DOHH2 (cell line): ENCODE data around the gene ARL8A.

Source experiments
- H3F3A ChIP-seq: fragments of 200-600 bp; sonication (generic), shearing (Covaris generic); 2 replicates; pipeline ENCODE4 v1.6.0; 2016; ENCODE audit warnings: antibody characterized with exemption, mild to moderate bottlenecking; ENCODE audit not compliant: control insufficient read depth, insufficient read depth
- H3K27ac ChIP-seq: fragments of 200-600 bp; sonication (generic); 2 replicates; pipeline ENCODE4 v1.5.1; 2014; ENCODE audit warnings: low read depth, mild to moderate bottlenecking, low read length, moderate library complexity
- H3K27me3 ChIP-seq: fragments of 200-600 bp; sonication (generic); 2 replicates; pipeline ENCODE4 v1.6.1; 2014; ENCODE audit warnings: mild to moderate bottlenecking, low read length, mixed read lengths; ENCODE audit not compliant: control insufficient read depth
- H3K36me3 ChIP-seq: fragments of 200-600 bp; sonication (generic); 2 replicates; pipeline ENCODE4 v1.6.1; 2014; ENCODE audit warnings: mild to moderate bottlenecking, low read length, moderate library complexity, mixed read lengths; ENCODE audit not compliant: control insufficient read depth
- H3K4me1 ChIP-seq: fragments of 200-600 bp; sonication (generic); 2 replicates; pipeline ENCODE4 v1.6.1; 2014; ENCODE audit warnings: mild to moderate bottlenecking, low read length, mixed read lengths; ENCODE audit not compliant: control insufficient read depth
- H3K4me2 ChIP-seq: fragments of 200-600 bp; sonication (generic); 2 replicates; pipeline ENCODE4 v1.6.0; 2014; ENCODE audit warnings: mild to moderate bottlenecking, low read length, moderate library complexity
- H3K4me3 ChIP-seq: fragments of 200-600 bp; sonication (generic); 2 replicates; pipeline ENCODE4 v1.5.1; 2014; ENCODE audit warnings: mild to moderate bottlenecking, low read length, mixed read lengths
- H3K79me2 ChIP-seq: fragments of 200-600 bp; sonication (generic); 2 replicates; pipeline ENCODE4 v1.6.1; 2014; ENCODE audit warnings: mild to moderate bottlenecking, low read length, mixed read lengths; ENCODE audit not compliant: control insufficient read depth
- H3K9me2 ChIP-seq: fragments of 200-600 bp; sonication (generic); replicated peaks from 2 replicates; pipeline ENCODE4 v1.6.1; 2014; ENCODE audit warnings: mild to moderate bottlenecking, low read length, mixed read lengths; ENCODE audit not compliant: control insufficient read depth
- H3K9me3 ChIP-seq: fragments of 200-600 bp; sonication (generic); 2 replicates; pipeline ENCODE4 v1.6.1; 2014; ENCODE audit warnings: antibody characterized with exemption, low read length, mixed read lengths; ENCODE audit not compliant: control insufficient read depth, insufficient read depth
- H4K20me1 ChIP-seq: fragments of 200-600 bp; sonication (generic); 2 replicates; pipeline ENCODE4 v1.6.0; 2014; ENCODE audit warnings: low read depth, mild to moderate bottlenecking, antibody characterized with exemption, low read length, moderate library complexity; ENCODE audit not compliant: control insufficient read depth, insufficient read depth
- EZH2phosphoT487 ChIP-seq: fragments of 200-600 bp; sonication (generic); IDR thresholded peaks from 2 replicates; pipeline ENCODE4 v1.6.1; 2017; ENCODE audit warnings: borderline replicate concordance, mild to moderate bottlenecking, antibody characterized with exemption, low read length, moderate library complexity, mixed read lengths
- TF ChIP-seq, protein P1 (sequence below): fragments of 200-600 bp; sonication (generic); IDR thresholded peaks from one replicate; pipeline ENCODE4 v1.5.1; 2014; ENCODE audit warnings: antibody characterized with exemption, mild to moderate bottlenecking, low read depth, low read length; ENCODE audit not compliant: poor library complexity, severe bottlenecking

The ARL8A gene

DNA sequence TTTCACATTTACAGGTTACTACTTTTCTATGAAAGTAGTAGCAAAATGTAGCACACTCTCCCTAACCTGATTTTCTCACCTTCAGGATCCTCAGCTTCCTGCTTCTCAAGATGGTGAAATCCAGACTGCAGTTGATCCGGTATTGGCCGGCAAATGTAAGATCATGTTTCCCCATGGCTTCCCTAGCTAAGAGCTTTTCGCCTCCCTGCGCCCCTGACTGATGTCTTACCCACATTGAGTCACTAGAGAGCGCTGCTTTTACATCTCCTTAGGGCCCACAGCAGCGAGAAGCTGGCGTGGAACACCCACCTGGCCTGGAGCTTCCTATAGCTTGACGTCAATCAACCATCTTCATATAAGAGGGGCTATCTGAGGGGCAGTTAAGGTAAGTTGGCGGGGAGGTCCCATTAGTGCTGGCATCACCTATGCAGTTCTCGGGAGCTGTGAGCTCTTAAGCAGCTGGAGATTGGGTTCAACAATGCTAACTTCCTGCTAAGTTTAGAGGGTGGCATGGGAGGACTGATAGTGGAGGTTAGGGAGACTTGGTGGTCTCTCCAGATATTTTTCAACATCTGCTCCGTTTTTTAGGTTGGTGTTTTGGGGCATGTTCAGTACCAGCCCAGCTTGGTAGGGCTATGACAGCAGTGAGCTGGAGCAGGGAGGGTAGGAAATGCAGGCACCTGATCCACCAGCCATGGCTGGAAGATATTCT, 10.4 kb upstream of the ARL8A start:
- Histone ChIP-seq H3F3A (peaks cover 27% of the 10 kb centered on the region), H3K27ac (peak overlapping the region; percentile 50), H3K4me2 (peak overlapping the region; percentile 34), H3K9me3 (no peaks in the 10 kb centered on the region), H3K4me3 (peak overlapping the region; percentile 5; the same call in 1 of the 2 replicates), H3K4me1 (peaks cover 52% of the 10 kb centered on the region), H4K20me1 (peaks cover 3% of the 10 kb centered on the region; the same call in 1 of the 2 replicates), H3K36me3 (peaks cover 100% of the 10 kb centered on the region), H3K79me2 (peaks cover 25% of the 10 kb centered on the region), H3K9me2 (no peaks in the 10 kb centered on the region), H3K27me3 (no peaks in the 10 kb centered on the region)
- TF ChIP-seq, protein P1, sequence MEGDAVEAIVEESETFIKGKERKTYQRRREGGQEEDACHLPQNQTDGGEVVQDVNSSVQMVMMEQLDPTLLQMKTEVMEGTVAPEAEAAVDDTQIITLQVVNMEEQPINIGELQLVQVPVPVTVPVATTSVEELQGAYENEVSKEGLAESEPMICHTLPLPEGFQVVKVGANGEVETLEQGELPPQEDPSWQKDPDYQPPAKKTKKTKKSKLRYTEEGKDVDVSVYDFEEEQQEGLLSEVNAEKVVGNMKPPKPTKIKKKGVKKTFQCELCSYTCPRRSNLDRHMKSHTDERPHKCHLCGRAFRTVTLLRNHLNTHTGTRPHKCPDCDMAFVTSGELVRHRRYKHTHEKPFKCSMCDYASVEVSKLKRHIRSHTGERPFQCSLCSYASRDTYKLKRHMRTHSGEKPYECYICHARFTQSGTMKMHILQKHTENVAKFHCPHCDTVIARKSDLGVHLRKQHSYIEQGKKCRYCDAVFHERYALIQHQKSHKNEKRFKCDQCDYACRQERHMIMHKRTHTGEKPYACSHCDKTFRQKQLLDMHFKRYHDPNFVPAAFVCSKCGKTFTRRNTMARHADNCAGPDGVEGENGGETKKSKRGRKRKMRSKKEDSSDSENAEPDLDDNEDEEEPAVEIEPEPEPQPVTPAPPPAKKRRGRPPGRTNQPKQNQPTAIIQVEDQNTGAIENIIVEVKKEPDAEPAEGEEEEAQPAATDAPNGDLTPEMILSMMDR = peak; percentile 82
- no peak for TF ChIP-seq EZH2phosphoT487

DNA sequence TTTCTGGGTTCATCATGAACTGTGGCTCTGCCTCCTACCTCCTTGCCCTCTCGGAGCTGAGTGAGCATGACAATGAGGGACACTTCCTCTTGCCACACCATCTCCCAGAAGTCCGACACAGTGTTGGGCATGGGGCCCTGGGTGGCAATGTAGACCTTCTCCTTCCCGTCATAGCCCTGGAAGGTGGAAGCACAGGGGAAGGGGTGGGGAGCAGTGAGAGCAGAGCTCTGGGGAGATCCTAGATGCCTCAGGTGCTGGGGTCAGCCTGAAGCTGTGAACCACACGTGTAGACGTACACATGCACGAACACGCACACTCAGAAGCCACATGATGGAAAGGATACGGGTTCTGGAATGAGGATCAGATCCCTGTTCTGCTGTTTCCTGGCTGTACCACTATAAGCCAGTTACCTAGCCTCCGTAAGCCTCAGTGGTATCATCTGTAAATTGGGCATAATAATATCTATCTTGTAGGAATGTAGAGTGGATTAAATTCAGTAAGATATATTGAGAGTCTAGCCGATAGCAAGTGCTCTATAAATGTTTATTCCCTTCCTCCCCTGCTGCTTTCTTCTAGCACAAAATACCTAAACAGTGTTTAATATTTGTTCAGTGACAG, 9.7 kb upstream of the ARL8A start:
- H3K9me2 ChIP-seq = no peaks in the 10 kb centered on the region
- no peak overlapping the region for H3K4me3 ChIP-seq
- H3K27ac ChIP-seq = no peak overlapping the region
- H3K4me1 ChIP-seq = peaks cover 45% of the 10 kb centered on the region
- no peaks in the 10 kb centered on the region for H3K27me3 ChIP-seq
- peaks cover 19% of the 10 kb centered on the region for H3K79me2 ChIP-seq
- TF ChIP-seq, protein P1 = no peak
- no peak for TF ChIP-seq EZH2phosphoT487
- H3F3A ChIP-seq = peaks cover 30% of the 10 kb centered on the region
- no peak overlapping the region for H3K4me2 ChIP-seq
- peaks cover 3% of the 10 kb centered on the region; the same call in 1 of the 2 replicates for H4K20me1 ChIP-seq
- peaks cover 98% of the 10 kb centered on the region for H3K36me3 ChIP-seq
- no peaks in the 10 kb centered on the region for H3K9me3 ChIP-seq

DNA sequence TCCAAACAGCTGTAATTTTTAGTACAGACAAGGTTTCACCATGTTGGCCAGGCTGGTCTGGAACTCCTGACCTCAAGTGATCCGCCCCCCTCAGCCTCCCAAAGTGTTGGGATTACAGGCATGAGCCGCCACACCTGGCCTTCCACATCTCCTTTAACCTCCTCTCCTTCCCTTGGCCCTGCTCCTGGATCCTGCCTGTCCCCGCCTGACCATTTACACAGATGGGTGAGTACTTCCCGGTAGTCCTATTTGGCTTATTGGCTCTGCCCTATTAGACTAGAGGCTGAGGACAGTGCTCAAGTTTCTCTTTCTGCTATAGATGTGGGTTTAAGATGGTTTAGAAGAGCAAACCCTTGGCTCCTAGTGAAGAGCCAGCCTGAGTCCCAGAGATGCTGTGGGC, 8.7 kb upstream of the ARL8A start:
- Histone ChIP-seq H3K27me3 (no peaks in the 10 kb centered on the region), H3K36me3 (peaks cover 94% of the 10 kb centered on the region), H3K9me3 (no peaks in the 10 kb centered on the region), H3K9me2 (no peaks in the 10 kb centered on the region), H3F3A (peaks cover 26% of the 10 kb centered on the region), H4K20me1 (peaks cover 3% of the 10 kb centered on the region; the same call in 1 of the 2 replicates), H3K4me3 (no peak overlapping the region), H3K79me2 (peaks cover 9% of the 10 kb centered on the region), H3K4me1 (peaks cover 35% of the 10 kb centered on the region), H3K27ac (no peak overlapping the region), H3K4me2 (no peak overlapping the region)
- no peak for TF ChIP-seq EZH2phosphoT487
- TF ChIP-seq, protein P1 = no peak
